ENCODE results near the gene MRPS30.

DNA sequence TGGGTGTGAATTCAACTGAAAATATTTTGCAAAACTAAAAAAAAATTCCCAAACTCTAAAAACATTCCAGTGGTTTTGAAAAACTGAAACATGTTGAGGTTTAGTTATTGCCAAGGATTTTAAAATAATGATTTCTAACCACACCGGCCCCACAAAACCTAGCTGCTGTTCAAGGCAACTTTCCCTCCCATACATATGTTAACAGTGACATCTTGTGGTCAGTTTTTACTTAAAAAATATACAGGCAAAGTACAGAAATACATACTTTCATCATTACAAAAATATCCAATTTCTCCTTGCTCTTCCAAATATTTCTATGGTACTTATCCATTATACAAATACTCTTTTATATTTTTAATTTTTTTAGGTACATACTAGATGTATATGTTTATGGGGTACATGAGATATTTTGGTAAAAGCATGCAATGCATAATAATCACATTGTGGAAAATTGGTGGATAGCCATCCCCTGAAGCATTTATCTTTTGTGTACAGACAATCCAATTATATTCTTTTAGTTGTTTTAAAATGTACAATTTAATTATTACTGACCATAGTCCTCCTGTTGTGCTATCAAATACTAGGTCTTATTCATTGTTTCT, 34.4 kb upstream of the MRPS30 start:
- TF ChIP-seq, protein P1, sequence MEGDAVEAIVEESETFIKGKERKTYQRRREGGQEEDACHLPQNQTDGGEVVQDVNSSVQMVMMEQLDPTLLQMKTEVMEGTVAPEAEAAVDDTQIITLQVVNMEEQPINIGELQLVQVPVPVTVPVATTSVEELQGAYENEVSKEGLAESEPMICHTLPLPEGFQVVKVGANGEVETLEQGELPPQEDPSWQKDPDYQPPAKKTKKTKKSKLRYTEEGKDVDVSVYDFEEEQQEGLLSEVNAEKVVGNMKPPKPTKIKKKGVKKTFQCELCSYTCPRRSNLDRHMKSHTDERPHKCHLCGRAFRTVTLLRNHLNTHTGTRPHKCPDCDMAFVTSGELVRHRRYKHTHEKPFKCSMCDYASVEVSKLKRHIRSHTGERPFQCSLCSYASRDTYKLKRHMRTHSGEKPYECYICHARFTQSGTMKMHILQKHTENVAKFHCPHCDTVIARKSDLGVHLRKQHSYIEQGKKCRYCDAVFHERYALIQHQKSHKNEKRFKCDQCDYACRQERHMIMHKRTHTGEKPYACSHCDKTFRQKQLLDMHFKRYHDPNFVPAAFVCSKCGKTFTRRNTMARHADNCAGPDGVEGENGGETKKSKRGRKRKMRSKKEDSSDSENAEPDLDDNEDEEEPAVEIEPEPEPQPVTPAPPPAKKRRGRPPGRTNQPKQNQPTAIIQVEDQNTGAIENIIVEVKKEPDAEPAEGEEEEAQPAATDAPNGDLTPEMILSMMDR (conservative IDR thresholded peaks at IDR 0.05; ENCODE audit: low read depth in 2 of 2), result peak; percentile 64 to 77
- TF ChIP-seq EZH2 (IDR thresholded peaks at IDR 0.05; ENCODE audit: low read depth, unreplicated experiment) (no peak), POLR2AphosphoS5 (IDR thresholded peaks at IDR 0.05; ENCODE audit: low read depth) (no peak)
- TF ChIP-seq, protein P2, sequence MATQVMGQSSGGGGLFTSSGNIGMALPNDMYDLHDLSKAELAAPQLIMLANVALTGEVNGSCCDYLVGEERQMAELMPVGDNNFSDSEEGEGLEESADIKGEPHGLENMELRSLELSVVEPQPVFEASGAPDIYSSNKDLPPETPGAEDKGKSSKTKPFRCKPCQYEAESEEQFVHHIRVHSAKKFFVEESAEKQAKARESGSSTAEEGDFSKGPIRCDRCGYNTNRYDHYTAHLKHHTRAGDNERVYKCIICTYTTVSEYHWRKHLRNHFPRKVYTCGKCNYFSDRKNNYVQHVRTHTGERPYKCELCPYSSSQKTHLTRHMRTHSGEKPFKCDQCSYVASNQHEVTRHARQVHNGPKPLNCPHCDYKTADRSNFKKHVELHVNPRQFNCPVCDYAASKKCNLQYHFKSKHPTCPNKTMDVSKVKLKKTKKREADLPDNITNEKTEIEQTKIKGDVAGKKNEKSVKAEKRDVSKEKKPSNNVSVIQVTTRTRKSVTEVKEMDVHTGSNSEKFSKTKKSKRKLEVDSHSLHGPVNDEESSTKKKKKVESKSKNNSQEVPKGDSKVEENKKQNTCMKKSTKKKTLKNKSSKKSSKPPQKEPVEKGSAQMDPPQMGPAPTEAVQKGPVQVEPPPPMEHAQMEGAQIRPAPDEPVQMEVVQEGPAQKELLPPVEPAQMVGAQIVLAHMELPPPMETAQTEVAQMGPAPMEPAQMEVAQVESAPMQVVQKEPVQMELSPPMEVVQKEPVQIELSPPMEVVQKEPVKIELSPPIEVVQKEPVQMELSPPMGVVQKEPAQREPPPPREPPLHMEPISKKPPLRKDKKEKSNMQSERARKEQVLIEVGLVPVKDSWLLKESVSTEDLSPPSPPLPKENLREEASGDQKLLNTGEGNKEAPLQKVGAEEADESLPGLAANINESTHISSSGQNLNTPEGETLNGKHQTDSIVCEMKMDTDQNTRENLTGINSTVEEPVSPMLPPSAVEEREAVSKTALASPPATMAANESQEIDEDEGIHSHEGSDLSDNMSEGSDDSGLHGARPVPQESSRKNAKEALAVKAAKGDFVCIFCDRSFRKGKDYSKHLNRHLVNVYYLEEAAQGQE (IDR thresholded peaks at IDR 0.05; ENCODE audit: unreplicated experiment), result no peak
- TF ChIP-seq, protein P3, sequence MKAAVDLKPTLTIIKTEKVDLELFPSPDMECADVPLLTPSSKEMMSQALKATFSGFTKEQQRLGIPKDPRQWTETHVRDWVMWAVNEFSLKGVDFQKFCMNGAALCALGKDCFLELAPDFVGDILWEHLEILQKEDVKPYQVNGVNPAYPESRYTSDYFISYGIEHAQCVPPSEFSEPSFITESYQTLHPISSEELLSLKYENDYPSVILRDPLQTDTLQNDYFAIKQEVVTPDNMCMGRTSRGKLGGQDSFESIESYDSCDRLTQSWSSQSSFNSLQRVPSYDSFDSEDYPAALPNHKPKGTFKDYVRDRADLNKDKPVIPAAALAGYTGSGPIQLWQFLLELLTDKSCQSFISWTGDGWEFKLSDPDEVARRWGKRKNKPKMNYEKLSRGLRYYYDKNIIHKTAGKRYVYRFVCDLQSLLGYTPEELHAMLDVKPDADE (IDR thresholded peaks at IDR 0.05), result no peak
